Activated T-helper 2 cell treated with anti-CD3 and anti-CD28 coated beads, Interferon-gamma antibody, Interleukin-2, Interleukin-4, amounts not matched to agents 10 μg/mL and 5 μg/mL and 100 μg/mL, durations not matched to agents 14 hours and 24 hours and 36 hours (primary cell): ENCODE results near the gene CRKL. TPM values are rescaled to one million over a fixed set of nuclear protein-coding genes. Genes with fewer than 3 reads are reported as not detected.
"Not testable (repeated sequence)": the region's sequence is repeated elsewhere in the genome, so short reads cannot be mapped to it uniquely, and the experiment has no call there.

Source experiments
- DNase-seq: peaks from one replicate; pipeline ENCODE4 v3.0.0; 2021; ENCODE audit warnings: low spot score
- H3K27ac Mint-ChIP-seq: one replicate; pipeline ENCODE4 v1.8.0; 2021; ENCODE audit warnings: mixed read lengths
- H3K27me3 Mint-ChIP-seq: one replicate; pipeline ENCODE4 v1.8.0; 2021; ENCODE audit warnings: low read depth, mixed read lengths
- H3K36me3 Mint-ChIP-seq: one replicate; pipeline ENCODE4 v1.8.0; 2021; ENCODE audit warnings: low read depth, mixed read lengths
- H3K4me1 Mint-ChIP-seq: one replicate; pipeline ENCODE4 v1.8.0; 2021; ENCODE audit warnings: low read depth, mixed read lengths
- H3K4me3 Mint-ChIP-seq: one replicate; pipeline ENCODE4 v1.8.0; 2021; ENCODE audit warnings: low read depth, mild to moderate bottlenecking, moderate library complexity, mixed read lengths
- H3K9me3 Mint-ChIP-seq: one replicate; pipeline ENCODE4 v1.8.0; 2021; ENCODE audit warnings: mixed read lengths
- intact Hi-C: fragments of 100-400 bp; cut with micrococcal nuclease; formaldehyde crosslinking; loops from one replicate; pipeline ENCODE4 v1.15.1; 2023
- total RNA-seq: library from RNA; stranded (reverse); gene quantifications from 2 replicates; pipeline ENCODE4 v1.2.3, GENCODE V29; 2022

Gene CRKL
- total RNA-seq, 1 donor from 2014 or later: 79.2 TPM

- H3K9me3 Mint-ChIP-seq: no peaks in the 10 kb centered on the region
- intact Hi-C loops: no loop called here
- no peaks in the 10 kb centered on the region for H3K36me3 Mint-ChIP-seq
Observed at GRCh38 chr22:20905415-20906386, 11.5 kb upstream of the CRKL start.

GRCh38 chr22:20906387-20906767 is 10.8 kb upstream of the CRKL start:
- peaks cover 19% of the 10 kb centered on the region for H3K27me3 Mint-ChIP-seq
- intact Hi-C loops: no loop called here
- no peaks in the 10 kb centered on the region for H3K36me3 Mint-ChIP-seq
- no peaks in the 10 kb centered on the region for H3K9me3 Mint-ChIP-seq
- DNase-seq: no peak
- H3K4me1 Mint-ChIP-seq: peaks cover 2% of the 10 kb centered on the region
- H3K27ac Mint-ChIP-seq: no peak overlapping the region
- no peak overlapping the region for H3K4me3 Mint-ChIP-seq

More at GRCh38 chr22:20905415-20906386, 11.5 kb upstream of the CRKL start:
- no peak for DNase-seq
- no peak overlapping the region for H3K4me3 Mint-ChIP-seq
- peaks cover 19% of the 10 kb centered on the region for H3K27me3 Mint-ChIP-seq
- no peak overlapping the region for H3K27ac Mint-ChIP-seq
- peaks cover 2% of the 10 kb centered on the region for H3K4me1 Mint-ChIP-seq

GRCh38 chr22:20908717-20909116 is 8.5 kb upstream of the CRKL start:
- H3K9me3 Mint-ChIP-seq, intact Hi-C loops: not testable (repeated sequence)
- H3K27me3 Mint-ChIP-seq: peaks cover 19% of the 10 kb centered on the region

GRCh38 chr22:20909543-20910303 is 7.5 kb upstream of the CRKL start:
- peaks cover 19% of the 10 kb centered on the region for H3K27me3 Mint-ChIP-seq
- no peaks in the 10 kb centered on the region for H3K36me3 Mint-ChIP-seq
- no peaks in the 10 kb centered on the region for H3K9me3 Mint-ChIP-seq
- no peak for DNase-seq
- intact Hi-C loops: no loop called here
- peaks cover 2% of the 10 kb centered on the region for H3K4me1 Mint-ChIP-seq
- H3K27ac Mint-ChIP-seq: no peak overlapping the region
- no peak overlapping the region for H3K4me3 Mint-ChIP-seq

More at GRCh38 chr22:20908717-20909116, 8.5 kb upstream of the CRKL start:
- H3K4me3 Mint-ChIP-seq, H3K27ac Mint-ChIP-seq, H3K4me1 Mint-ChIP-seq, DNase-seq, H3K36me3 Mint-ChIP-seq: not testable (repeated sequence)

- H3K36me3 Mint-ChIP-seq: no peaks in the 10 kb centered on the region
- H3K27me3 Mint-ChIP-seq: peaks cover 3% of the 10 kb centered on the region
- no peak overlapping the region for H3K4me3 Mint-ChIP-seq
- no peak overlapping the region for H3K27ac Mint-ChIP-seq
- DNase-seq: no peak
- H3K4me1 Mint-ChIP-seq: peaks cover 8% of the 10 kb centered on the region
- intact Hi-C loops: no loop called here
- no peaks in the 10 kb centered on the region for H3K9me3 Mint-ChIP-seq
Observed at GRCh38 chr22:20912494-20912893, 4.7 kb upstream of the CRKL start.

- H3K4me1 Mint-ChIP-seq: peaks cover 30% of the 10 kb centered on the region
- peak overlapping the region; percentile 94 for H3K4me3 Mint-ChIP-seq
- H3K27me3 Mint-ChIP-seq: peaks cover 3% of the 10 kb centered on the region
- peak overlapping the region; percentile 82 for H3K27ac Mint-ChIP-seq
- intact Hi-C loops: loop anchor here (5.0 kb wide), 1 partner anchor 84 kb away; the partner anchor contains the start of gene THAP7
- DNase-seq: no peak
- H3K9me3 Mint-ChIP-seq: no peaks in the 10 kb centered on the region
- H3K36me3 Mint-ChIP-seq: peaks cover 39% of the 10 kb centered on the region
Observed at GRCh38 chr22:20918663-20919218, 1.5 kb downstream of the CRKL start.

GRCh38 chr22:20919718-20920117 is 2.5 kb downstream of the CRKL start:
- H3K27me3 Mint-ChIP-seq: peaks cover under 1% of the 10 kb centered on the region

GRCh38 chr22:20920881-20921203 is 3.6 kb downstream of the CRKL start:
- DNase-seq: no peak
- Mint-ChIP-seq H3K4me1 (peaks cover 35% of the 10 kb centered on the region), H3K4me3 (peak overlapping the region; percentile 94), H3K9me3 (no peaks in the 10 kb centered on the region), H3K36me3 (peaks cover 46% of the 10 kb centered on the region), H3K27me3 (no peaks in the 10 kb centered on the region), H3K27ac (peak overlapping the region; percentile 10)
- intact Hi-C loops: no loop called here

More at GRCh38 chr22:20919718-20920117, 2.5 kb downstream of the CRKL start:
- intact Hi-C loops: loop anchor here (5.0 kb wide), 1 partner anchor 83 kb away; the partner anchor contains the start of gene THAP7
- H3K36me3 Mint-ChIP-seq: peaks cover 39% of the 10 kb centered on the region
- DNase-seq: no peak
- no peaks in the 10 kb centered on the region for H3K9me3 Mint-ChIP-seq
- H3K4me1 Mint-ChIP-seq: peaks cover 30% of the 10 kb centered on the region
- H3K27ac Mint-ChIP-seq: no peak overlapping the region
- peak overlapping the region; percentile 94 for H3K4me3 Mint-ChIP-seq

GRCh38 chr22:20922141-20922751 is 5.0 kb downstream of the CRKL start:
- H3K36me3 Mint-ChIP-seq: peaks cover 54% of the 10 kb centered on the region
- no peaks in the 10 kb centered on the region for H3K9me3 Mint-ChIP-seq
- intact Hi-C loops: no loop called here
- H3K27me3 Mint-ChIP-seq: no peaks in the 10 kb centered on the region
- peaks cover 36% of the 10 kb centered on the region for H3K4me1 Mint-ChIP-seq
- peak overlapping the region; percentile 3 for H3K4me3 Mint-ChIP-seq
- DNase-seq: no peak
- peak overlapping the region; percentile 13 for H3K27ac Mint-ChIP-seq

GRCh38 chr22:20926243-20926642 is 9.0 kb downstream of the CRKL start:
- Mint-ChIP-seq H3K27me3 (no peaks in the 10 kb centered on the region), H3K36me3 (peaks cover 45% of the 10 kb centered on the region), H3K4me3 (no peak overlapping the region), H3K9me3 (no peaks in the 10 kb centered on the region), H3K27ac (peak overlapping the region; percentile 1), H3K4me1 (peaks cover 20% of the 10 kb centered on the region)
- DNase-seq: no peak
- intact Hi-C loops: no loop called here

- Mint-ChIP-seq H3K36me3 (peaks cover 39% of the 10 kb centered on the region), H3K4me1 (peaks cover 12% of the 10 kb centered on the region), H3K4me3 (no peak overlapping the region), H3K27me3 (no peaks in the 10 kb centered on the region), H3K27ac (no peak overlapping the region), H3K9me3 (no peaks in the 10 kb centered on the region)
- DNase-seq: no peak
- intact Hi-C loops: no loop called here
Observed at GRCh38 chr22:20927940-20928572, 10.8 kb downstream of the CRKL start.

- Mint-ChIP-seq H3K36me3 (peaks cover 40% of the 10 kb centered on the region), H3K9me3 (no peaks in the 10 kb centered on the region), H3K4me1 (peaks cover 12% of the 10 kb centered on the region), H3K27me3 (no peaks in the 10 kb centered on the region), H3K27ac (no peak overlapping the region), H3K4me3 (no peak overlapping the region)
- intact Hi-C loops: no loop called here
- DNase-seq: no peak
Observed at GRCh38 chr22:20928573-20928967, 11.4 kb downstream of the CRKL start.
